Neural cell (in vitro differentiated cells): ENCODE data around the gene CKB.

Experiments used
- EP300 ChIP-seq: fragments of 450-650 bp; conservative IDR thresholded peaks from 2 replicates; pipeline ENCODE4 v1.6.1; 2014; ENCODE audit warnings: antibody characterized with exemption, mild to moderate bottlenecking, moderate library complexity; ENCODE audit not compliant: poor library complexity, severe bottlenecking
- EZH2 ChIP-seq: fragments of 200-600, 300-800 bp; shearing (Covaris generic), sonication (generic); IDR thresholded peaks from 2 replicates; pipeline ENCODE4 v1.6.1; 2014; ENCODE audit warnings: antibody characterized with exemption, low read length, borderline replicate concordance, mild to moderate bottlenecking; ENCODE audit not compliant: insufficient read depth, poor library complexity, severe bottlenecking
- POLR2AphosphoS5 ChIP-seq: IDR thresholded peaks from 2 replicates; pipeline ENCODE4 v1.6.1; 2012
- TF ChIP-seq, protein P1 (sequence below): fragments of 450-650 bp; IDR thresholded peaks from 2 replicates; pipeline ENCODE4 v1.5.1; 2014; ENCODE audit warnings: antibody characterized with exemption, mild to moderate bottlenecking, moderate library complexity; ENCODE audit not compliant: poor library complexity, severe bottlenecking

GRCh38 chr14:103488071-103488470 lies 34.6 kb downstream of the CKB start:
- TF ChIP-seq, protein P1, sequence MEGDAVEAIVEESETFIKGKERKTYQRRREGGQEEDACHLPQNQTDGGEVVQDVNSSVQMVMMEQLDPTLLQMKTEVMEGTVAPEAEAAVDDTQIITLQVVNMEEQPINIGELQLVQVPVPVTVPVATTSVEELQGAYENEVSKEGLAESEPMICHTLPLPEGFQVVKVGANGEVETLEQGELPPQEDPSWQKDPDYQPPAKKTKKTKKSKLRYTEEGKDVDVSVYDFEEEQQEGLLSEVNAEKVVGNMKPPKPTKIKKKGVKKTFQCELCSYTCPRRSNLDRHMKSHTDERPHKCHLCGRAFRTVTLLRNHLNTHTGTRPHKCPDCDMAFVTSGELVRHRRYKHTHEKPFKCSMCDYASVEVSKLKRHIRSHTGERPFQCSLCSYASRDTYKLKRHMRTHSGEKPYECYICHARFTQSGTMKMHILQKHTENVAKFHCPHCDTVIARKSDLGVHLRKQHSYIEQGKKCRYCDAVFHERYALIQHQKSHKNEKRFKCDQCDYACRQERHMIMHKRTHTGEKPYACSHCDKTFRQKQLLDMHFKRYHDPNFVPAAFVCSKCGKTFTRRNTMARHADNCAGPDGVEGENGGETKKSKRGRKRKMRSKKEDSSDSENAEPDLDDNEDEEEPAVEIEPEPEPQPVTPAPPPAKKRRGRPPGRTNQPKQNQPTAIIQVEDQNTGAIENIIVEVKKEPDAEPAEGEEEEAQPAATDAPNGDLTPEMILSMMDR, result no peak
- TF ChIP-seq EZH2 (no peak), POLR2AphosphoS5 (no peak), EP300 (no peak)
